NT2/D1 (cell line): ENCODE results near the gene PHYHD1.

Experiments used
- YY1 ChIP-seq: IDR thresholded peaks from 2 replicates; pipeline ENCODE4 v1.6.1; 2011; ENCODE audit not compliant: insufficient read length, insufficient read depth
- ZNF274 ChIP-seq: IDR thresholded peaks from 2 replicates; pipeline ENCODE4 v1.6.1; 2011; ENCODE audit warnings: mild to moderate bottlenecking, low read depth, low read length

DNA sequence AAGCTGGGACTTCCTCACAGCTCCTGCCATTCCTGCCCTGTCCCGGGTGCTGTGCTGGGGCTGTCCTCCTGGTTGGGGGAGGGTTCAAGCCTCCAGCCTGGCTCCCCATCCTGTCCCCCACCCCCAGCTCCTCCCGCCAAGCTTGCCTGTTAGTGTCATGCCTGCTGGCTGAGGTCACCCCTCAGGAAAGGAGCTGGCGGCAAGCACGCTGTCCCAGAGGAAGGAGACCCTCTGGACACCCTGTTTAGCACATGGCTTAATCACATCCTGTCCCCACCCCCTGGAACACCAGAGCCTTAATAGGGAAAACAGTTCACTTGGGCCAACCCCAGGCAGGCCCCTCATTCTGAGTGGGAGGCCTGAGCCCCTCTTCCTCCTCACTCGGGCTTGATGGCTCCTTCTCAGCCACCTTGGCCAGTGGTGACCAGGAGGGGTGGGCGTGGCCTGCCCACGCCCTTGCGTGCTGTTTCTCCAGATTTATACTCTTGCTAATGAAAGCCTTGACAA, 9.2 kb upstream of the PHYHD1 start:
- TF ChIP-seq YY1: no peak
- TF ChIP-seq ZNF274: no peak
